PC-9 (cell line): ENCODE measurements around the gene NR1H4. TPM values are rescaled to one million over a fixed set of nuclear protein-coding genes. Genes with fewer than 3 reads are reported as not detected.

Source experiments
- BruUV-seq: library from RNA; stranded (reverse); fragments of 400-500 nt; replicated peaks from 2 replicates; lab custom pipeline; 2021; lab: Mats Ljungman, UMichigan
- CTCF ChIA-PET: fragments of 300-600 bp; sonication (Branson Sonifier 250); formaldehyde crosslinking; loops from one replicate; lab custom pipeline; 2022; ENCODE audit warnings: antibody characterized with exemption; lab: Charles Lee
- POLR2A ChIA-PET: fragments of 300-600 bp; sonication (Branson Sonifier 250); formaldehyde crosslinking; loops from one replicate; lab custom pipeline; 2022; ENCODE audit warnings: antibody characterized with exemption; ENCODE audit not compliant: unreplicated experiment; lab: Charles Lee
- DNase-seq, 2 experiments: peaks; one replicate each; pipeline versions ENCODE4 v3.0.0 to v3.0.0-alpha.2; 2015 to 2022; ENCODE audit warnings: mixed read lengths in 1 of 2
- H2AFZ ChIP-seq: fragments of 200-600 bp; sonication (generic); 2 replicates; pipeline ENCODE4 v1.8.1; 2017; ENCODE audit warnings: antibody characterized with exemption
- H3F3A ChIP-seq: fragments of 200-600 bp; sonication (generic); 2 replicates; pipeline ENCODE4 v1.8.1; 2017; ENCODE audit warnings: antibody characterized with exemption, mild to moderate bottlenecking, low read depth; ENCODE audit not compliant: insufficient read depth
- H3K27ac ChIP-seq: fragments of 200-600 bp; sonication (generic); 2 replicates; pipeline ENCODE4 v1.6.1; 2016; ENCODE audit warnings: mixed run types
- H3K27me3 ChIP-seq: fragments of 200-600 bp; sonication (generic); 2 replicates; pipeline ENCODE4 v1.6.1; 2016; ENCODE audit warnings: low read depth, mixed run types; ENCODE audit not compliant: insufficient read depth
- H3K36me3 ChIP-seq: fragments of 200-600 bp; sonication (generic); 2 replicates; pipeline ENCODE4 v1.6.1; 2016; ENCODE audit warnings: low read depth, mixed run types
- H3K4me1 ChIP-seq: fragments of 200-600 bp; sonication (generic); replicated peaks from 2 replicates; pipeline ENCODE4 v1.6.1; 2016; ENCODE audit warnings: mixed run types; ENCODE audit not compliant: insufficient read depth
- H3K4me2 ChIP-seq: fragments of 200-600 bp; sonication (generic); 2 replicates; pipeline ENCODE4 v1.6.1; 2017; ENCODE audit warnings: mixed run types
- H3K4me3 ChIP-seq: fragments of 200-600 bp; sonication (generic); 2 replicates; pipeline ENCODE4 v1.6.1; 2016; ENCODE audit warnings: mixed run types
- H3K79me2 ChIP-seq: fragments of 200-600 bp; sonication (generic); 2 replicates; pipeline ENCODE4 v1.6.1; 2017; ENCODE audit warnings: low read depth, mixed run types
- H3K9me2 ChIP-seq: fragments of 200-600 bp; sonication (generic); 2 replicates; pipeline ENCODE4 v1.8.1; 2017; ENCODE audit warnings: mild to moderate bottlenecking; ENCODE audit not compliant: insufficient read depth
- H3K9me3 ChIP-seq: fragments of 200-600 bp; sonication (generic); 2 replicates; pipeline ENCODE4 v1.8.1; 2016; ENCODE audit warnings: low read depth; ENCODE audit not compliant: insufficient read depth
- H4K20me1 ChIP-seq: fragments of 200-600 bp; sonication (generic); 2 replicates; pipeline ENCODE4 v1.8.1; 2017; ENCODE audit not compliant: insufficient read depth
- CTCF ChIP-seq: fragments of 200-600 bp; sonication (generic); conservative IDR thresholded peaks from 2 replicates; pipeline ENCODE4 v1.6.1; 2017; ENCODE audit warnings: mixed run types, antibody characterized with exemption, mild to moderate bottlenecking, moderate library complexity
- EZH2 ChIP-seq: fragments of 200-600 bp; sonication (generic); IDR thresholded peaks from 2 replicates; pipeline ENCODE4 v1.8.0; 2017; ENCODE audit warnings: antibody characterized with exemption, low read depth
- intact Hi-C: fragments of 100-400 bp; cut with micrococcal nuclease; formaldehyde crosslinking; loops from one replicate; pipeline ENCODE4 v1.10.0; 2022; ENCODE audit not compliant: unreplicated experiment
- total RNA-seq: library from RNA; stranded (reverse); gene quantifications from 2 replicates; pipeline ENCODE4 v1.2.3, GENCODE V29; 2021

NR1H4 gene
- total RNA-seq, 1 experiment from 2014 or later, result not detected

- TF ChIP-seq EZH2 (no peak), CTCF (no peak)
These were observed 91.3 kb downstream of the NR1H4 start for GRCh38 chr12:100564905-100565467.

GRCh38 chr12:100565987-100566545 lies 92.4 kb downstream of the NR1H4 start:
- no peak overlapping the region for H3K4me3 ChIP-seq
- H2AFZ ChIP-seq, result no peak overlapping the region
- intact Hi-C loops, result no loop called here
- BruUV-seq, result no TSS peak
- H3K4me1 ChIP-seq, result no peaks in the 10 kb centered on the region
- H3K9me3 ChIP-seq, result no peaks in the 10 kb centered on the region
- TF ChIP-seq CTCF (no peak), EZH2 (no peak)
- no peak overlapping the region for H3K27ac ChIP-seq
- no peaks in the 10 kb centered on the region for H3K9me2 ChIP-seq
- DNase-seq, result no peak
- ChIA-PET POLR2A (no interaction called here), CTCF (no interaction called here)
- no peaks in the 10 kb centered on the region for H3F3A ChIP-seq
- H3K27me3 ChIP-seq, result peaks cover 22% of the 10 kb centered on the region; the same call in 1 of the 2 replicates
- H3K79me2 ChIP-seq, result no peaks in the 10 kb centered on the region
- no peaks in the 10 kb centered on the region for H4K20me1 ChIP-seq
- H3K4me2 ChIP-seq, result no peak overlapping the region
- H3K36me3 ChIP-seq, result no peaks in the 10 kb centered on the region

More at GRCh38 chr12:100564905-100565467, 91.3 kb downstream of the NR1H4 start:
- Histone ChIP-seq H3K9me2 (no peaks in the 10 kb centered on the region), H3F3A (no peaks in the 10 kb centered on the region), H2AFZ (no peak overlapping the region), H3K4me1 (no peaks in the 10 kb centered on the region), H3K4me2 (no peak overlapping the region), H4K20me1 (no peaks in the 10 kb centered on the region), H3K27me3 (peaks cover 22% of the 10 kb centered on the region; the same call in 1 of the 2 replicates), H3K9me3 (no peaks in the 10 kb centered on the region), H3K79me2 (no peaks in the 10 kb centered on the region), H3K27ac (no peak overlapping the region), H3K4me3 (no peak overlapping the region), H3K36me3 (no peaks in the 10 kb centered on the region)
- ChIA-PET POLR2A (no interaction called here), CTCF (no interaction called here)
- intact Hi-C loops, result no loop called here
- BruUV-seq, result no TSS peak
- DNase-seq, result no peak

GRCh38 chr12:100566887-100567637 lies 93.4 kb downstream of the NR1H4 start:
- DNase-seq, result no peak
- ChIA-PET CTCF (no interaction called here), POLR2A (no interaction called here)
- intact Hi-C loops, result no loop called here
- H3K79me2 ChIP-seq, result no peaks in the 10 kb centered on the region
- no peak overlapping the region for H3K4me3 ChIP-seq
- H3K9me3 ChIP-seq, result no peaks in the 10 kb centered on the region
- BruUV-seq, result no TSS peak
- no peaks in the 10 kb centered on the region for H3K4me1 ChIP-seq
- H3K27me3 ChIP-seq, result peaks cover 22% of the 10 kb centered on the region; the same call in 1 of the 2 replicates
- H3K36me3 ChIP-seq, result no peaks in the 10 kb centered on the region
- no peak overlapping the region for H3K4me2 ChIP-seq
- no peaks in the 10 kb centered on the region for H3F3A ChIP-seq
- no peak overlapping the region for H2AFZ ChIP-seq
- H3K9me2 ChIP-seq, result no peaks in the 10 kb centered on the region
- H4K20me1 ChIP-seq, result no peaks in the 10 kb centered on the region
- TF ChIP-seq EZH2, result no peak
- TF ChIP-seq CTCF, result no peak
- no peak overlapping the region for H3K27ac ChIP-seq
